Loucy (cell line): Measurements from ENCODE around the gene IQSEC1.

Experiments
- H2AFZ ChIP-seq: fragments of 200-600 bp; sonication (generic); 2 replicates; pipeline ENCODE4 v1.6.0; 2016; ENCODE audit warnings: antibody characterized with exemption, mild to moderate bottlenecking, low read length, moderate library complexity
- H3F3A ChIP-seq: fragments of 200-600 bp; 2 replicates; pipeline ENCODE4 v1.6.0; 2016; ENCODE audit warnings: antibody characterized with exemption, low read depth, mild to moderate bottlenecking
- H3K27me3 ChIP-seq: fragments of 200-600 bp; sonication (generic); 2 replicates; pipeline ENCODE4 v1.6.1; 2014; ENCODE audit warnings: low read length, mild to moderate bottlenecking; ENCODE audit not compliant: insufficient read depth, poor library complexity, severe bottlenecking
- H3K36me3 ChIP-seq: fragments of 200-600 bp; sonication (generic); 2 replicates; pipeline ENCODE4 v1.6.1; 2016; ENCODE audit warnings: low read length; ENCODE audit not compliant: insufficient read depth
- H3K4me1 ChIP-seq: fragments of 200-600 bp; sonication (generic); 2 replicates; pipeline ENCODE4 v1.5.1; 2014; ENCODE audit warnings: low read length, mild to moderate bottlenecking; ENCODE audit not compliant: insufficient read depth, poor library complexity, severe bottlenecking
- H3K4me2 ChIP-seq: fragments of 200-600 bp; sonication (generic); 2 replicates; pipeline ENCODE4 v1.6.0; 2014; ENCODE audit warnings: antibody characterized with exemption, low read length, low read depth, mild to moderate bottlenecking; ENCODE audit not compliant: poor library complexity, severe bottlenecking
- H3K4me3 ChIP-seq: fragments of 200-600 bp; sonication (generic); 2 replicates; pipeline ENCODE4 v1.5.1; 2014; ENCODE audit warnings: low read length, mild to moderate bottlenecking, mixed read lengths; ENCODE audit not compliant: poor library complexity, severe bottlenecking
- H3K79me2 ChIP-seq: fragments of 200-600 bp; sonication (generic); 2 replicates; pipeline ENCODE4 v1.6.1; 2014; ENCODE audit warnings: low read length; ENCODE audit not compliant: insufficient read depth
- H3K9ac ChIP-seq: fragments of 200-600 bp; sonication (generic); 2 replicates; pipeline ENCODE4 v1.6.0; 2014; ENCODE audit warnings: mild to moderate bottlenecking, low read depth, low read length, moderate library complexity; ENCODE audit not compliant: poor library complexity, severe bottlenecking
- H3K9me2 ChIP-seq: fragments of 200-600 bp; sonication (generic); replicated peaks from 2 replicates; pipeline ENCODE4 v1.6.1; 2016; ENCODE audit warnings: low read depth, low read length, mixed read lengths
- H3K9me3 ChIP-seq: fragments of 200-600 bp; sonication (generic); 2 replicates; pipeline ENCODE4 v1.6.1; 2014; ENCODE audit warnings: mild to moderate bottlenecking, antibody characterized with exemption, low read length, low read depth; ENCODE audit not compliant: insufficient read depth
- H4K20me1 ChIP-seq: fragments of 200-600 bp; sonication (generic); 2 replicates; pipeline ENCODE4 v1.6.0; 2014; ENCODE audit warnings: antibody characterized with exemption, low read length, mild to moderate bottlenecking; ENCODE audit not compliant: insufficient read depth, poor library complexity, severe bottlenecking
- EZH2phosphoT487 ChIP-seq: fragments of 200-600 bp; IDR thresholded peaks from 2 replicates; pipeline ENCODE4 v1.6.1; 2018; ENCODE audit warnings: antibody characterized with exemption, mild to moderate bottlenecking, moderate library complexity, borderline replicate concordance
- TF ChIP-seq, protein P1 (sequence below): fragments of 200-600 bp; sonication (generic); conservative IDR thresholded peaks from 2 replicates; pipeline ENCODE4 v1.5.1; 2014; ENCODE audit warnings: mild to moderate bottlenecking, antibody characterized with exemption, low read length

IQSEC1 gene

DNA sequence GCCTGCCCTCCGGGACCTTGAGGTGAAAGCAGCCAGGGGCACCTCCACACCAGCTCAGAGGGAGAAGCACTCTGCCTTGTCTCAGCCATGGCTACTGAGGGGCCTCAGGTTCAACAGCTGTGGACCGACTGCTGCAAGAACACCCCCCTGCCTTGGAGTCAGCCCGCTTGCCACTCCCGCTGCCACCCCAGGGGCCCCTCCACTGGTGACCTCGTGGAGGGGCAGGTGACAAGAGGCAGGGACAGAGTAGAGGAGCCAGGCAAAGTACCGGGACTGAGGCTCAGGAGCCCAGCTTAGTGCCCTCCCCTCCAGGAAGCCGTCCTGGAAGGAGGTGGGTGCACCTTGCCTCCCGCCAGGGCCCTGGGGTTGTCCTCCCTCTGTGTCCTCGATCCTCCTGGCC is 152.3 kb downstream of the IQSEC1 start:
- TF ChIP-seq, protein P1, sequence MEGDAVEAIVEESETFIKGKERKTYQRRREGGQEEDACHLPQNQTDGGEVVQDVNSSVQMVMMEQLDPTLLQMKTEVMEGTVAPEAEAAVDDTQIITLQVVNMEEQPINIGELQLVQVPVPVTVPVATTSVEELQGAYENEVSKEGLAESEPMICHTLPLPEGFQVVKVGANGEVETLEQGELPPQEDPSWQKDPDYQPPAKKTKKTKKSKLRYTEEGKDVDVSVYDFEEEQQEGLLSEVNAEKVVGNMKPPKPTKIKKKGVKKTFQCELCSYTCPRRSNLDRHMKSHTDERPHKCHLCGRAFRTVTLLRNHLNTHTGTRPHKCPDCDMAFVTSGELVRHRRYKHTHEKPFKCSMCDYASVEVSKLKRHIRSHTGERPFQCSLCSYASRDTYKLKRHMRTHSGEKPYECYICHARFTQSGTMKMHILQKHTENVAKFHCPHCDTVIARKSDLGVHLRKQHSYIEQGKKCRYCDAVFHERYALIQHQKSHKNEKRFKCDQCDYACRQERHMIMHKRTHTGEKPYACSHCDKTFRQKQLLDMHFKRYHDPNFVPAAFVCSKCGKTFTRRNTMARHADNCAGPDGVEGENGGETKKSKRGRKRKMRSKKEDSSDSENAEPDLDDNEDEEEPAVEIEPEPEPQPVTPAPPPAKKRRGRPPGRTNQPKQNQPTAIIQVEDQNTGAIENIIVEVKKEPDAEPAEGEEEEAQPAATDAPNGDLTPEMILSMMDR: no peak
- no peak for TF ChIP-seq EZH2phosphoT487
- H3F3A ChIP-seq: peaks cover 5% of the 10 kb centered on the region; the same call in 1 of the 2 replicates
- no peak overlapping the region for H2AFZ ChIP-seq
- H3K4me2 ChIP-seq: no peak overlapping the region
- H3K79me2 ChIP-seq: no peaks in the 10 kb centered on the region
- H3K9me2 ChIP-seq: no peaks in the 10 kb centered on the region
- no peaks in the 10 kb centered on the region for H3K27me3 ChIP-seq
- no peaks in the 10 kb centered on the region for H4K20me1 ChIP-seq
- H3K9ac ChIP-seq: no peak overlapping the region
- H3K4me1 ChIP-seq: peaks cover 15% of the 10 kb centered on the region
- peaks cover 81% of the 10 kb centered on the region; the same call in 1 of the 2 replicates for H3K36me3 ChIP-seq
- H3K9me3 ChIP-seq: no peaks in the 10 kb centered on the region
- H3K4me3 ChIP-seq: no peak overlapping the region

DNA sequence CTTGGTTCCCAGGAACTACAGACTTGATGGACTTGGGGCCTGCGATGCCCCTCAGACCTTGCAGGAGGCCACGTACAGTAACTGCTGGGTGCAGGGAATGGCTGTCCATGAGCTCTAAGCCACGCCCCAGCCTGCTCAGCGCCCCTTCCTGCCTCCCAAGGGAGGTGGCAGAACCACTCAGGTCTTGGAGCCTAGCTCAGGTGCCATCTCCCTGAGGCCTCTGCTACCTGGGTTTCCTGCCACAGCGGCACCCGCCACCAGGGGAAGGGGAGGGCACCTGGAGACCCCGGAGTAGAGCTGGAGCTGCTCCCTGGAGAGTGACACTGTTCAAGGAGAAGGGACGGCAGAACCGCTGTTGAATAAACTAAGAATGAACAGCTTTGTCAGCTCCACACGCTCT is 154.0 kb downstream of the IQSEC1 start:
- no peaks in the 10 kb centered on the region for H3K9me3 ChIP-seq
- no peak overlapping the region for H3K4me2 ChIP-seq
- H3K9me2 ChIP-seq: no peaks in the 10 kb centered on the region
- TF ChIP-seq EZH2phosphoT487: no peak
- peaks cover 24% of the 10 kb centered on the region for H3K4me1 ChIP-seq
- peaks cover 7% of the 10 kb centered on the region for H4K20me1 ChIP-seq
- no peaks in the 10 kb centered on the region for H3K27me3 ChIP-seq
- H3K36me3 ChIP-seq: peaks cover 73% of the 10 kb centered on the region; the same call in 1 of the 2 replicates
- H2AFZ ChIP-seq: no peak overlapping the region
- H3K4me3 ChIP-seq: no peak overlapping the region
- peaks cover 5% of the 10 kb centered on the region; the same call in 1 of the 2 replicates for H3F3A ChIP-seq
- peaks cover 5% of the 10 kb centered on the region; the same call in 1 of the 2 replicates for H3K79me2 ChIP-seq
- no peak overlapping the region for H3K9ac ChIP-seq

DNA sequence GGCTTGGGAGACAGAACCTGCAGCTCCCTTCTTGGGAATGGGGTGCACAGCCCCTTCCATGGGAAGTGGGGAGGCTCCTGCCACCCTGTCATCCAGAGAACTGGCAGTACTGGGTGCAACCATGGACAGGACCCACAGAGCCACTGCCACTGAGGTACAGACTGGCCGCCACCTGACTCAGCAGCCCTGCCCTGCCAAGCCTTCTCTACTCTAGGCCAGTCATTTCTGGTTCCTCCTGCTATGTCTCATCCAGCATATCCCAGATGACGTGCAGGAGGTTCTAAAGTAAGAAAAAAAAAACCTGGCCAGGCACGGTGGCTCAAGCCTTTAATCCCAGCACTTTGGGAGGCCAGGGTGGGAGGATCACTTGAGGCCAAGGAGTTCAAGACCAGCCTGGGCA is 155.0 kb downstream of the IQSEC1 start:
- no peak overlapping the region for H3K9ac ChIP-seq
- no peaks in the 10 kb centered on the region for H3K27me3 ChIP-seq
- H2AFZ ChIP-seq: no peak overlapping the region
- no peak for TF ChIP-seq EZH2phosphoT487
- TF ChIP-seq, protein P1: no peak
- H4K20me1 ChIP-seq: peaks cover 7% of the 10 kb centered on the region
- H3K4me2 ChIP-seq: no peak overlapping the region
- no peaks in the 10 kb centered on the region for H3K9me2 ChIP-seq
- H3K4me1 ChIP-seq: peaks cover 24% of the 10 kb centered on the region
- no peak overlapping the region for H3K4me3 ChIP-seq
- H3K9me3 ChIP-seq: no peaks in the 10 kb centered on the region
- peaks cover 66% of the 10 kb centered on the region; the same call in 1 of the 2 replicates for H3K36me3 ChIP-seq
- H3K79me2 ChIP-seq: peaks cover 5% of the 10 kb centered on the region; the same call in 1 of the 2 replicates
- H3F3A ChIP-seq: peaks cover 5% of the 10 kb centered on the region; the same call in 1 of the 2 replicates

DNA sequence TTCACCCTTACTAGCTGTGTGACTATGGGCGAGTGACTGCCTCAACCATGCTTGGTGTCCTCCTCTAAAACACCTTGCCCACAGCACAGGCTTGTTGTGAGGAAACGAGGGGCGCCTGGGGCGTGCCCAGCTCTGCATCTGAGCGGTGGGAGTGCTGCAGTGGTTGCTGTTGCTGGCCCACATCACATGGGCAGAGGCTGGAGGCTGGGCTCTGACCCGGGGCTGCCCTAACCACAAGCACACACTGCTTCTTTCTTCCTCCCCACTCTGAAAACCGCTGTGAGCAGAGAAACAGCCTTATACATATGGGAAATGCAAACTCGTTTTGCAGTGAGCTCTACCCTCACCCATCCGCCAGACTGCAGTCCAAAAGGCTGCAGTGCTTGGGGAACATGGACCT is 157.1 kb downstream of the IQSEC1 start:
- Histone ChIP-seq H3K4me1 (peaks cover 24% of the 10 kb centered on the region), H3K9ac (peak overlapping the region; percentile 12), H3K4me3 (peak overlapping the region; percentile 29), H3K9me3 (no peaks in the 10 kb centered on the region), H3F3A (peaks cover 5% of the 10 kb centered on the region; the same call in 1 of the 2 replicates), H3K36me3 (peaks cover 64% of the 10 kb centered on the region), H3K9me2 (no peaks in the 10 kb centered on the region), H3K79me2 (peaks cover 5% of the 10 kb centered on the region; the same call in 1 of the 2 replicates), H4K20me1 (peaks cover 7% of the 10 kb centered on the region), H3K27me3 (no peaks in the 10 kb centered on the region), H2AFZ (no peak overlapping the region), H3K4me2 (peak overlapping the region; percentile 60)
- TF ChIP-seq EZH2phosphoT487: no peak
- TF ChIP-seq, protein P1: no peak
